H9 (cell line): ENCODE results near the gene MICALL2. TPM values are rescaled to one million over a fixed set of nuclear protein-coding genes. Genes with fewer than 3 reads are reported as not detected.

Experiments
- DNase-seq: peaks from one replicate; pipeline ENCODE4 v3.0.0-alpha.2; 2017
- H2AFZ ChIP-seq: one replicate; pipeline ENCODE4 v1.6.1; 2013; ENCODE audit warnings: mild to moderate bottlenecking, low read length, control low read depth, moderate library complexity
- H2AK5ac ChIP-seq: 2 replicates; pipeline ENCODE4 v1.6.1; 2013; ENCODE audit warnings: low read length, control low read depth, mixed read lengths; ENCODE audit not compliant: insufficient read length
- H2BK120ac ChIP-seq: one replicate; pipeline ENCODE4 v1.6.1; 2013; ENCODE audit warnings: low read depth, mild to moderate bottlenecking, low read length, control low read depth, inconsistent platforms; ENCODE audit not compliant: poor library complexity, severe bottlenecking
- H2BK12ac ChIP-seq: 2 replicates; pipeline ENCODE4 v1.6.1; 2013; ENCODE audit warnings: low read length, control low read depth, mixed read lengths, low read depth; ENCODE audit not compliant: insufficient read length
- H2BK15ac ChIP-seq: 2 replicates; pipeline ENCODE4 v1.6.1; 2013; ENCODE audit warnings: low read depth, low read length, control low read depth
- H2BK20ac ChIP-seq: one replicate; pipeline ENCODE4 v1.6.1; 2013; ENCODE audit warnings: low read depth, mild to moderate bottlenecking, low read length, control low read depth, inconsistent platforms; ENCODE audit not compliant: poor library complexity, severe bottlenecking
- H2BK5ac ChIP-seq: 2 replicates; pipeline ENCODE4 v1.6.1; 2013; ENCODE audit warnings: low read length, control low read depth, mixed read lengths; ENCODE audit not compliant: insufficient read length
- H3K14ac ChIP-seq: 2 replicates; pipeline ENCODE4 v1.6.1; 2013; ENCODE audit warnings: low read length, control low read depth; ENCODE audit not compliant: insufficient read depth
- H3K18ac ChIP-seq: 2 replicates; pipeline ENCODE4 v1.6.1; 2013; ENCODE audit warnings: low read depth, mild to moderate bottlenecking, mixed read lengths, low read length, control low read depth; ENCODE audit not compliant: insufficient read length
- H3K23ac ChIP-seq: 2 replicates; pipeline ENCODE4 v1.6.1; 2013; ENCODE audit warnings: low read length, control low read depth, mixed read lengths, low read depth; ENCODE audit not compliant: insufficient read length
- H3K23me2 ChIP-seq: 2 replicates; pipeline ENCODE4 v1.6.1; 2013; ENCODE audit warnings: low read depth, mild to moderate bottlenecking, mixed read lengths, low read length, control low read depth; ENCODE audit not compliant: insufficient read length, poor library complexity, severe bottlenecking
- H3K27ac ChIP-seq: 2 replicates; pipeline ENCODE4 v1.5.1; 2013; ENCODE audit warnings: low read length, control low read depth, mixed read lengths, low read depth; ENCODE audit not compliant: insufficient read length
- H3K27me3 ChIP-seq: 2 replicates; pipeline ENCODE4 v1.6.1; 2013; ENCODE audit warnings: low read length, control low read depth, inconsistent platforms; ENCODE audit not compliant: insufficient read depth
- H3K4ac ChIP-seq: 2 replicates; pipeline ENCODE4 v1.6.1; 2013; ENCODE audit warnings: low read depth, mild to moderate bottlenecking, control low read depth, inconsistent platforms, low read length, moderate library complexity
- H3K4me1 ChIP-seq: 2 replicates; pipeline ENCODE4 v1.6.1; 2013; ENCODE audit warnings: low read length, control low read depth, inconsistent platforms; ENCODE audit not compliant: insufficient read depth
- H3K4me2 ChIP-seq: 2 replicates; pipeline ENCODE4 v1.6.1; 2013; ENCODE audit warnings: low read length, control low read depth, mixed read lengths; ENCODE audit not compliant: insufficient read length, insufficient read depth
- H3K56ac ChIP-seq: 2 replicates; pipeline ENCODE4 v1.6.1; 2013; ENCODE audit warnings: low read depth, mild to moderate bottlenecking, mixed read lengths, low read length, control low read depth; ENCODE audit not compliant: insufficient read length
- H3K79me1 ChIP-seq: 2 replicates; pipeline ENCODE4 v1.6.1; 2013; ENCODE audit warnings: low read depth, mild to moderate bottlenecking, moderate library complexity, low read length, control low read depth, inconsistent platforms; ENCODE audit not compliant: insufficient read depth, poor library complexity, severe bottlenecking
- H3K79me2 ChIP-seq: 2 replicates; pipeline ENCODE4 v1.6.1; 2013; ENCODE audit warnings: low read length, control low read depth, inconsistent platforms; ENCODE audit not compliant: insufficient read depth
- H3K9ac ChIP-seq: 2 replicates; pipeline ENCODE4 v1.6.1; 2013; ENCODE audit warnings: low read length, control low read depth, mixed read lengths; ENCODE audit not compliant: insufficient read length; ENCODE audit errors: extremely low read depth
- H3K9me3 ChIP-seq: one replicate; pipeline ENCODE4 v1.6.1; 2013; ENCODE audit warnings: low read depth, low read length, inconsistent platforms; ENCODE audit not compliant: control insufficient read depth
- H3T11ph ChIP-seq: one replicate; pipeline ENCODE4 v1.6.1; 2013; ENCODE audit warnings: mild to moderate bottlenecking, low read length, control low read depth, inconsistent platforms
- H4K20me1 ChIP-seq: one replicate; pipeline ENCODE4 v1.6.1; 2013; ENCODE audit not compliant: control insufficient read depth, insufficient read length, insufficient read depth
- H4K5ac ChIP-seq: 2 replicates; pipeline ENCODE4 v1.6.1; 2013; ENCODE audit warnings: low read depth, mild to moderate bottlenecking, mixed read lengths, low read length, control low read depth; ENCODE audit not compliant: insufficient read length
- H4K8ac ChIP-seq: replicated peaks from 2 replicates; pipeline ENCODE4 v1.6.1; 2013; ENCODE audit warnings: low read length, control low read depth, mixed read lengths, low read depth; ENCODE audit not compliant: insufficient read length
- H4K91ac ChIP-seq: 2 replicates; pipeline ENCODE4 v1.6.1; 2013; ENCODE audit warnings: low read depth, mild to moderate bottlenecking, moderate library complexity, mixed read lengths, low read length, control low read depth; ENCODE audit not compliant: insufficient read length
- H3K27ac Mint-ChIP-seq, 3 experiments: 2 replicates in 2 of 3; 3 replicates in 1 of 3; pipeline ENCODE4 v1.8.0; 2020 to 2021; ENCODE audit warnings: mixed read lengths in 3 of 3, mild to moderate bottlenecking in 1 of 3, moderate library complexity in 1 of 3
- H3K27me3 Mint-ChIP-seq: 2 replicates; pipeline ENCODE4 v1.8.0; 2021; ENCODE audit warnings: low read depth, mild to moderate bottlenecking, moderate library complexity, mixed read lengths
- H3K36me3 Mint-ChIP-seq, 3 experiments: 2 replicates in 2 of 3; 3 replicates in 1 of 3; pipeline ENCODE4 v1.8.0; 2020 to 2021; ENCODE audit warnings: low read depth in 3 of 3, mixed read lengths in 3 of 3; ENCODE audit not compliant: insufficient read depth in 1 of 3
- H3K4me1 Mint-ChIP-seq, 2 experiments: 2 replicates each; pipeline ENCODE4 v1.8.0; 2020; ENCODE audit warnings: mixed read lengths in 2 of 2
- H3K4me3 Mint-ChIP-seq, 2 experiments: 2 replicates in 1 of 2; 3 replicates in 1 of 2; pipeline ENCODE4 v1.8.0; 2020 to 2021; ENCODE audit warnings: mild to moderate bottlenecking in 2 of 2, mixed read lengths in 2 of 2, moderate library complexity in 1 of 2
- H3K9me3 Mint-ChIP-seq, 2 experiments: 2 replicates in 1 of 2; 3 replicates in 1 of 2; pipeline ENCODE4 v1.8.0; 2020; ENCODE audit warnings: mild to moderate bottlenecking in 2 of 2, mixed read lengths in 2 of 2, moderate library complexity in 1 of 2
- WGBS: extraction: QIAGEN DNeasy Blood & Tissue Kit; methylation state at CpG from one replicate; pipeline ENCODE4 v1.1.7; 2013; ENCODE audit warnings: missing lambda C conversion rate, low lambda C conversion rate, mixed read lengths; ENCODE audit not compliant: insufficient read length; ENCODE audit errors: extremely low coverage; 5-methylcytosine and 5-hydroxymethylcytosine counted together
- total RNA-seq: library from RNA; stranded (reverse); gene quantifications from 2 replicates; pipeline ENCODE4 v1.2.1, GENCODE V29; 2021
- TF ChIP-seq, protein P1 (sequence below): fragments of 200-600 bp; sonication (generic); conservative IDR thresholded peaks from 3 replicates; pipeline ENCODE4 v1.8.0; 2021; ENCODE audit warnings: antibody characterized with exemption, mild to moderate bottlenecking

The MICALL2 gene
- total RNA-seq, 1 experiment from 2014 or later, result 7.1 TPM

DNA sequence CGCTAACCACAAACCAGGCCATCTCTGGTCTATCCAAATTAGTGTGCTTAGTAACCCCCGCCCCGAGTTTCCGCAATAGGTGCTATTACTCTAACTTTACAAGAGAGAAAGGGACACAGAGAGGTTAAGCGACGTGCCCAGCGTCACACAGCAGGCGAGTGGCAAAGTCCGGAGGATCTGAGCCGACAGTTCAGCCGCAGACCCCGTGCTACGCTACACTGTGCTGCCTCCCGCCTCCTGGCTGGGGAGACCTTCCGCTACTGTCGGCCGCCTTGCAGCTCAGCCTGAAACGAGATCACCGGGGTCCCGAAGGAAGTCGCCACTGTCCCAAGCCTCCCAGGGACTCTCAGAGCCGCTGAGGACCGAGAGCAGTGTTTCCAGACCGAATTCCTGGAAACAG lies 44.1 kb upstream of the MICALL2 start:
- no peak overlapping the region for H4K8ac ChIP-seq
- H3K18ac ChIP-seq, result no peak overlapping the region
- H4K20me1 ChIP-seq, result no peaks in the 10 kb centered on the region
- H3K23ac ChIP-seq, result no peak overlapping the region
- H3K14ac ChIP-seq, result no peak overlapping the region; the same call in 1 of the 2 replicates
- Mint-ChIP-seq H3K36me3 (peaks cover 28 to 39% (median 32%) of the 10 kb centered on the region in 3 experiments; a peak in 6 of 7 replicates), H3K27me3 (no peaks in the 10 kb centered on the region), H3K9me3 (no peaks in the 10 kb centered on the region), H3K27ac (peak overlapping the region in 2 of 3 experiments; percentile 61 to 92; a peak in 2 of 7 replicates), H3K4me3 (peak overlapping the region; percentile 89 to 97), H3K4me1 (peaks cover 9 to 25% of the 10 kb centered on the region in 2 experiments)
- H2BK120ac ChIP-seq, result no peak overlapping the region
- TF ChIP-seq, protein P1, sequence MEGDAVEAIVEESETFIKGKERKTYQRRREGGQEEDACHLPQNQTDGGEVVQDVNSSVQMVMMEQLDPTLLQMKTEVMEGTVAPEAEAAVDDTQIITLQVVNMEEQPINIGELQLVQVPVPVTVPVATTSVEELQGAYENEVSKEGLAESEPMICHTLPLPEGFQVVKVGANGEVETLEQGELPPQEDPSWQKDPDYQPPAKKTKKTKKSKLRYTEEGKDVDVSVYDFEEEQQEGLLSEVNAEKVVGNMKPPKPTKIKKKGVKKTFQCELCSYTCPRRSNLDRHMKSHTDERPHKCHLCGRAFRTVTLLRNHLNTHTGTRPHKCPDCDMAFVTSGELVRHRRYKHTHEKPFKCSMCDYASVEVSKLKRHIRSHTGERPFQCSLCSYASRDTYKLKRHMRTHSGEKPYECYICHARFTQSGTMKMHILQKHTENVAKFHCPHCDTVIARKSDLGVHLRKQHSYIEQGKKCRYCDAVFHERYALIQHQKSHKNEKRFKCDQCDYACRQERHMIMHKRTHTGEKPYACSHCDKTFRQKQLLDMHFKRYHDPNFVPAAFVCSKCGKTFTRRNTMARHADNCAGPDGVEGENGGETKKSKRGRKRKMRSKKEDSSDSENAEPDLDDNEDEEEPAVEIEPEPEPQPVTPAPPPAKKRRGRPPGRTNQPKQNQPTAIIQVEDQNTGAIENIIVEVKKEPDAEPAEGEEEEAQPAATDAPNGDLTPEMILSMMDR, result no peak
- no peak overlapping the region for H3T11ph ChIP-seq
- no peaks in the 10 kb centered on the region for H3K9me3 ChIP-seq
- H2BK15ac ChIP-seq, result no peak overlapping the region
- no peak for DNase-seq
- H3K23me2 ChIP-seq, result peaks cover 10% of the 10 kb centered on the region
- H2AFZ ChIP-seq, result no peak overlapping the region
- no peak overlapping the region for H4K91ac ChIP-seq
- no CpG with 5 or more reads among the region's 24 CpGs for WGBS
- H3K4ac ChIP-seq, result no peak overlapping the region
- no peak overlapping the region for H3K27ac ChIP-seq
- no peak overlapping the region for H2BK12ac ChIP-seq
- no peak overlapping the region for H2BK20ac ChIP-seq
- H4K5ac ChIP-seq, result no peak overlapping the region
- H2AK5ac ChIP-seq, result no peak overlapping the region
- no peak overlapping the region for H2BK5ac ChIP-seq
- no peaks in the 10 kb centered on the region for H3K4me1 ChIP-seq
- H3K56ac ChIP-seq, result no peak overlapping the region
- H3K4me2 ChIP-seq, result peak overlapping the region; percentile 91
- no peaks in the 10 kb centered on the region for H3K27me3 ChIP-seq
- no peaks in the 10 kb centered on the region for H3K79me1 ChIP-seq
- peaks cover 14% of the 10 kb centered on the region; the same call in 1 of the 2 replicates for H3K79me2 ChIP-seq
- H3K9ac ChIP-seq, result peak overlapping the region; percentile 79
